ENCODE measurements around the gene OTX2.

OTX2 gene

GRCh38 chr14:56810147-56810719, at the start of gene OTX2:
OTX2 (minus strand) TSS chr14:56810479; CDS start chr14:56805456, 5,023 bp downstream.
- DNase-seq: no peak

- no peak for DNase-seq
These were observed 48.1 kb upstream of the OTX2 start for GRCh38 chr14:56858422-56858821.

DNA sequence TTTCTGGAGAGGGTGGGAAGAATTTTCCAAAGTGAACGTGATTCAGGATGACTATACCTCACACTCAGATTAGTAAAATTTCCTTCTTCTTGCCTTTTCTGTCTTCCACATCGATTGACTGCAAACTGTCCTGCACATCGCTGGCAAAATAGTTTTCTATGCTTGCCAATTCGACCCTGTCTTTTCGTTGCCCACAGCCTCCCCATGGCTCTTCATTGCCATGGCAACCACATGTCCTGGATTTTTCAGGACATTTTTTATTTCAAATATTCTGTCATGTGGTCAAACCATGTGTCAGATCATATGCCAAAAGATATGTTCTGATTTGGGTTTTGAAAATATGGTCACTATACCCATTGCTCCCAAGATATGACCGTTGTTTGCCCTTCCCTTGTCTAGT, 46.9 kb upstream of the OTX2 start:
- DNase-seq: no peak

GRCh38 chr14:56855891-56856461, 45.7 kb upstream of the OTX2 start:
- DNase-seq: no peak

DNA sequence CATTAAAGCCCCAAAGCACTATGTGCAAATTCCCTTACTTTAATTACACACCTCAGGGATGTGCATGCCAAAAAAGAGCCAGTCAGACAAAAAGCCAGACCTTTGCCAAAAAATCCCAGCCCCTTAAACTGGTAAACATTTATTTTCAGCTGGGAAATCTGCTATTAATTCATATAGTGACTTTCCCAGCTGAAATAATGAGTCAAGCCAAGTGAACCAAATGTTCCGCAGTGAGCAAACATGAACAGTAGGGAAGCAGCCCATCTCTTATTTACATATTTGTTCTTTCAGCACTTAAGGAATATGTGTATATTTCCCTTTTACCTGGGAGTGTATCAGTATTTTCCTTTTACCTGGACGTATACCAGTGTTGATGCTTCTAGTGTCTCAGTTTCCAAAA, 44.0 kb upstream of the OTX2 start:
- no peak for DNase-seq

DNA sequence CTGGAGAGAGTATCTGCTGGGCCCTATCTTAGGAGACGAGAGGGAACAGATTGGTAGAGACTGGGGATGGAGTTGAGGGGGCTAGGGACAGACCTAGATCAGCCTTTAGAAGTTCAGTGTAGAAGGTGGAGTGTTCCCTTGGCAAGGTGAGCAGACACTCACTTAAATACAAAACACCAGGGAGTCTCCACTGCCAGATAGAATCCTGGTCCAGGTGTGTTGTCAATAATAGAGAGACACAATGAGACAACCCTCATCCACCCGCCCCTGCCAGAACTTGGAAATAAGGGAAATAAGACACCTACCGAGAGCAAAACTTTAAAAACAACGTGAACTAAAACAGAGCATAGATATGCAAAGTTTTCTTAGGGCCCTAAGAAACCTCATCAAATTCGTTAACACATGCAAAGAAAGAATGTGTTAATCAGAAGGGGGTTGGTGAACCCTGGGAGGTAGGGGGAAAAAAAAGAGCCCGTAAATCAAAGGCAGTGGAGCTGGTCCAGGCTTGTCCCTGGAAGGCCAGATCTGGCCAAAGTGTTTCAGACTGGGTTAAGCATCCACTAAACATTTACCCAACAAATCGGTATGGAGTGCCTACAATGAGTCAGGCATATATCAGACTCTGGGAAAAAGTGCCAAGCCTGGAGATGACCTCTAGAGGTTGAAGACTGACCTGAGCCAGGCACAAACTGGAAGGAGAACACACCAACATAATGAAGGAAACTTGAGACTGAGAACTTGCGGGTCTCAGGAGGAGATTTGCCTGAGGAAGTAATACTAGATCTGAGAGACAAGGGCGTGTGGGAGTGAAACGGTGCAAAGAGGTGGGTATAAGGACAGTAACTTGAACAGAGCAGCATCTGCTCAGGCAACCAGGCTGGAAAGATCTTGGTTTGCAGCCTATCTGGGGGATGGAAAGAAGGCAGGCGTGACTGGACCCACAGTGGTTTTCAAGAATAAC, 37.0 kb upstream of the OTX2 start:
- DNase-seq: no peak

GRCh38 chr14:56844406-56845002, 34.2 kb upstream of the OTX2 start:
- no peak for DNase-seq

- DNase-seq: no peak
These were observed 31.3 kb upstream of the OTX2 start for GRCh38 chr14:56841611-56842010.

GRCh38 chr14:56840221-56840620, 29.9 kb upstream of the OTX2 start:
- DNase-seq: no peak

DNA sequence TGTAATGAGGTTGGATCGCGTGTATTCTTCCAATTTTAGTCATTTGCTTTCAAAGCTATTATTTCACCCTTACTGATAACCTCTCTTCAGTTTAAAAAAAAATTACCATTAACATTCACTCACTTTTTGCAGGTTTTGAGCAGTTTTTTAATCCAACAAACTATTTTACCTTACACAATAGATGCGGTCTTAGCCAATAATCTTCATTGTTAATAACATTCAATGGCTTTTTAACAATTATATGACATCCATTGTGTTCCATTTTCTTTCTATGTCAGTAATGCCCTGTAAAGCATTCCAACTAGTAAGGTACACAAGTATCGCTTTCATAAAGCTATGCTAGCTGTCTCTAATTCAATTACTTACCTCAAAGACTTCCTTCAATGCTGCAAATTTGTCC, 18.9 kb upstream of the OTX2 start:
- no peak for DNase-seq

DNA sequence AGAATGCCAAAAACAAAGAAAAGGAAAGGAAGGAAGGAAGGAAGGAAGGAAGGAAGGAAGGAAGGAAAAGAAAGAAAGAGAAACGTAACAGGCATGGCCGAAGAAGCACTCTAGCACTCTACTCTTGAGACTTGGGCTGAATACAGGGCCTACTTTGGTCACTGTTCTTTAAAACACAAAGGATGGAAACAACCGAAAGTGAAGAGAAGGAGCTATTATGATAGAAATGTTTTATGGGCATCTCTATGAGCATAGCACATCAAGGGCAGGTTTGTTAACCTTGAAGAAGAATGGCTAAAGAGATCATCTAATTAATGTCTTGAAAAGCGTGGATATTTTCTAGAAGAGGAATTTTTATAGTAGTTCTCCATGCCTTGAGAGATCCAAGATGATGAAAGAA, 15.9 kb upstream of the OTX2 start:
- DNase-seq: no peak

DNA sequence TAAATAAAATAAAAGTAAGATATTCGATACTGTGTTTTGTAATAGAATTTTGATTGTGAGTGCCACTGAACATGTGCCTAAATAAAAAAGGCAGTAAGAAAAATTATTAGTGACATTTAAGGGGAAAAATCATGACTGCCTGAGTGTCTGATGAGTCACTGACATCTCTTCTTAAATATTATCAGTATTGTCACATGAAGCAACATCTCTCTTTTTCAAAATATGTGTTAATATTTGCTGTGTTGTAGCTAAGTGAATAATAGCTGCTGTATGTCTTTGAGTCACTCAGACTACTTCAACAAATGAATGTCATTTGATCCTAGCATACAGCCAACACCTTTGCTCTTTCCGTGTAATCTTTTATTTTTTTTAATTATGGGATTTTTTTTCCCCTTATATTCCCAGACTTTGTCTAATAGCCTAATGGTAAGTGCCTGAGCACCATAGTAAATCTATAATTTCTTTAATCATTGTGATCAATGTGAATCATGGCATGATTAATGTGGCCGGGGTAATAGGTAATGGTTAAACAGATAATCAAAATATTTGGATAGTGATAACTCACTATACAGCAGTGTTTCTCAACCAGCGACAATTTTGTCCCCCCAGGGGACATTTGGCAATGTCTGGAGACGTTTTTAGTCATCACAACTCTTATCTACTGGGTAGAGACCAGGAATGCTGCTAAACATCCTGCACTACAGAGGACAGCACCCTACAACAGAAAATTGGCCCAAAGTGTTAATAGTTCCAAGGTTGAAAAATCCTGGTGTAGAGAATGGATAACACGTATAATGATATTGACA, 11.7 kb upstream of the OTX2 start:
- no peak for DNase-seq

DNA sequence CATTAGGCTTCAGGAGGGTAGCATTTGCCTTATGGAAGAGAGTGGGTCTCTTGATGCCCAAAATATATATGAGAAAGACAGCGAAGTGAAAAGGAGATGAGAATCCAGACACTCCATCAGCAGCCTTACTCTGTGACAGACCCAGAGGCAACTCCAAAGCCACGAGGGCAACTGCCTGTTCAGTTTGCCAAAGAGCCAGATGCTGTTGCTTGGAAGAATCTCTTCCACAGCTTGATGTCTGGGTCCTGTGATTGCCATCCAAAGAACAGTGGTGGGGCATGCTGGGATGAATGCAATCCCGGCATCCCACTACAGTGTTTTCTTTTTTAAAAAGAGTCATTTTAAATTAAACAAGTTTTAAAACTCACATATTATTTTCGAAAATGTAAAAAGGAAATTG, 10.9 kb upstream of the OTX2 start:
- DNase-seq: no peak

- DNase-seq: no peak
These were observed 7.2 kb upstream of the OTX2 start for GRCh38 chr14:56817396-56817921.

DNA sequence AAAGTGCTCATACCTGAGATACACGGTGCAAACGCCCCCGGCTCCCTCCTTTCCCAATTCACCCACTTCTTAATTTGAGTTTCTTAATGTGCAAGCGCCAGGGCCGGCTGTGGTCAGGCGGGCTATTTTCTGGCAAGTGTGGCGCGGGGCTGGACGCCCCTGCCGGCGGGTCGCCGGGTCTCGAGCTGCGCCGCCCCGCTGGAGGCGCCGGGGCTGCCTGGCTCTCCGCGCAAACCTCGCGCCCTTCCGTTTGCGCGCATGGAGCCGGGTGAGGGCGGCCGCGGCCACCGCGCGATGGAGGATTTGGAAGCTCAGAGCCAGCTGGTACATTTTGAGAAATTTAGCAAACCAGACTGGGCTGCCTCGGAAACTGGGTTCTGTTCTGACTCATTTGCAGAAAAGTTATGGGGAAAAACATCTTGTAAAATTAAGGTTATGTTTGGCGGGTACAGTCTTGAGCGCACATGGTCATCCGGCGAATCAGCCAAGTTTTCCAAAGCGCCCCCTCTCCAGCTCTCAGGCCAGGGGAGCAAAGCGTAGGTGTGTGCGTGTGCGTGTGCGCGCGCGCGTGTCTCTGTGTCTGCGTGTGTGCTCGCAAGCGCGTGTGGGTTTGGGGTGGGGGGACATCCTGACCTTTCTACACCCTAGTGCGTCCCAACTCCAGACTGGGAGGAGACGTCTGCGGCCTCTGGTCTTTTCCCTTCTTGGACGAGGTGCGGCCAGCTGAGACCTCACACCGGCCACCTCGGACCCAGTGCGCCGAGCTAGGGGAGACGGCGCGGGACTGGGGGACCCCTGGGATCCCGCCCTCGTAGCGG, 6.5 kb upstream of the OTX2 start:
- no peak for DNase-seq

GRCh38 chr14:56815745-56816144, 5.5 kb upstream of the OTX2 start:
- no peak for DNase-seq

- no peak for DNase-seq
These were observed 4.9 kb upstream of the OTX2 start for GRCh38 chr14:56814969-56815700.

DNA sequence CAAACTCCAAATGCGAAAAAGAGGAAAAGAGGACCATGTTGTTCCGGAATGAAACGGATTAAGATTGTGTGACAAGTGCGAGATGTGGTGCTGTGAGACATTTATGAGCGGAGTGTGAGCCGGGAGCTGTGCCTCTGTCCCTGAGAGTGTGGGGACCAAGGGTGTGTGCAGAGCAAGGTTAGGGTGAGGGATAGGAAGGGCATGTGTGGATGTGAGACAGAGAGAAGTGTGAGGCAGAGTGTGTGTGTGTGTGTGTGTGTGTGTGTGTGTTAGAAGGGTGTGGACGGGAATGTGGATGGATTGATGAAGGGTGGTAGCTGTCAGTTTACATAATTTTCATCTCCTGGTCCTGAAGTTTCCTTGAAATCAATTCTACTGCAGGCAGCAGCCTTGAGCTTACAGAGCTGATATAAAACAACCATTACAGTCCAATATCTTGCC, 4.3 kb upstream of the OTX2 start:
- no peak for DNase-seq

DNA sequence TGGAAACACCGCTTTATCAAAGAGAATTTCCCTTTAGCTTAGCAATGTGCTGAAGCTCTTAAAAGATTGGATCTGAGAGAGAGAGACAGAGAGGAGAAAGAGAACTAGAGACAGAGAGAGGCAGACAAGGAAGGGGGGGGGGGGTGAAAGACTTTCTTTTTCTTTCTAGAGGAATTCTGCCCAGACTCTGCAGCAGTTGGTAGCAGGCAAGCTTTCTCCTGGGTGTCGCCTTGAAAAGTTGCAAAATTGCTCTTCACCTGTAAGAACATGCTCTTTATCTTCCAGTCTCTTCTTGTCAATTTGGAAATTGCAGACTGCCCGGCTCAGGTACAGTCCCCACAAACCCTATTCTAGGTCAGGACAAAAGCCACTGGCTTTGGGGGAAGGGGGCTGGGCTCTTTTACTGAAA, 2.9 kb upstream of the OTX2 start:
- no peak for DNase-seq

GRCh38 chr14:56812364-56813141, 2.3 kb upstream of the OTX2 start:
- DNase-seq: no peak
